DMS53 (cell line): ENCODE measurements around the gene SFSWAP.

Source experiments
- DNase-seq: peaks from one replicate; lab custom pipeline; 2025; lab: John Stamatoyannopoulos, UW

SFSWAP gene

DNA sequence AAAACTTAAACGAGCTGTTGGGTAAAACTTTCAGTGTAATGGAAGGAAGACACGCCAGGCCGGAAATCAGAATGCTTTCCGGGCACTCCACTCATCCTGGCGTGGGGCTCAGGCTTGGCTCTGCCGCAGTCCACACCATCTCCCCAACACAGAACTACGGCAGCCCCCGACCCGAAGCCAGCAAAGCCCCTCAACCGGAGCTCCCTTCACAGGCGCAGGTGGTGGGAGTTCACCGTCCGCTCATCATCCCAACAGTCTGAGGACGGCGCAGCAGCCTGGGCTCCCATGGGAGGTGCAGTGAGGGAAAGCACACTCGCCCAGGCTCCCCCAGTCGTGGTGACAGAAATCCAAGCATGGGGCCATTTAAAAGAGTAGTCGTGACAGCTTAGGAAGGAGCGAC is 106.4 kb downstream of the SFSWAP start:
- DNase-seq, result no peak

DNA sequence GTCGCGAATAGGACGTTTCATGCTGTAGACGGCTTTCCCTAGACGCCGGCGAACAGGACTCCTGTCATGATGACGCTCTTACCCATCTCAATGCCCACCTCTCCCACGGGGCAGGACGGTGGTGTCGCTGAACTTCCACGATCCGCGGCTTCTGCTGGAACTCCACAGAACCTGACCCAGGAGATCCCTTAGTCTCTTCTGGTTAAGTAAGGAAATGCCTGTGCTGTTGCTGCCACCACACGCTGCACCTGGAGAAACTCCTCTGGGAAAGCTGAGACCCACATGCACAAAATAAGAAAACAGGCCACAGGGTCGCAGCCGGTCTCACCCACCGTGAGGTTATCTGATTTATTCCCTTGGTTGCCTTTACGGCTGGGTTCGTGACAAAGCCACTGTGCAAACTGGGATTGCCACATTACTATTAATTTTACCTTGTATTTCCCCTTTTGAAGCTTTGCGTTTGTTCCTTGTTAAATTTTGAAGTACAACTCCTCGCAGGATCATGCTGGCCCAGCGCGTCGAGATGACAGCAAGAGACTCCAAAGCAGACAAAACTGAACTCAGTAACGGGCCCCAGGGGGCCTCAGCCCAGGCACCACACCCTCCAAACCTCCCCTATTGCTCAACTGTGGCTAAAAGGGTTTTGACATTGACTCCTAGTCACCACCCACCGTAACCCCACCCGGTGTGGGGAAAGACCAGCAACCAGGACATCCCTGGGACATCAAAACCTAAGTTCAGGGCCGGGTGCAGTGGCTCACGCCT is 108.1 kb downstream of the SFSWAP start:
- no peak for DNase-seq

DNA sequence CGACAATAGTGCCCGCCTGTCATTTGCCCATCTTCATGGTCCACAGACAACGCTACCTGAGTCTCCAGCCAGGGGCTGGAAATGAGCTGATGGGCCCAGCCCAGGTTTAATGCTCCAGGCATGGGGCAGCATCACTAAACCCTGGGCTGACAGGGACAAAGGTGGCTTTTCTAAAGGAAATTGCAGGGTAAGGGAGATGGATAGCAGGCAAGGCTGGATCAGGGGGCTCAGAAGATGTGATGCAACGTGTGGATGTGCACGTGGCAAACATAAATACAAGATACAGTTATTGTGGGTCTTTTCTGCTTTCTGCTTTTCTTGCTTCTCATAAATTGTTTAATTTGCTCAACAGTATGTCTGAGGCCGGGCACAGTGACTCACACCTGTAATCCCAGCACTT is 113.6 kb downstream of the SFSWAP start:
- peak; percentile 26 for DNase-seq

DNA sequence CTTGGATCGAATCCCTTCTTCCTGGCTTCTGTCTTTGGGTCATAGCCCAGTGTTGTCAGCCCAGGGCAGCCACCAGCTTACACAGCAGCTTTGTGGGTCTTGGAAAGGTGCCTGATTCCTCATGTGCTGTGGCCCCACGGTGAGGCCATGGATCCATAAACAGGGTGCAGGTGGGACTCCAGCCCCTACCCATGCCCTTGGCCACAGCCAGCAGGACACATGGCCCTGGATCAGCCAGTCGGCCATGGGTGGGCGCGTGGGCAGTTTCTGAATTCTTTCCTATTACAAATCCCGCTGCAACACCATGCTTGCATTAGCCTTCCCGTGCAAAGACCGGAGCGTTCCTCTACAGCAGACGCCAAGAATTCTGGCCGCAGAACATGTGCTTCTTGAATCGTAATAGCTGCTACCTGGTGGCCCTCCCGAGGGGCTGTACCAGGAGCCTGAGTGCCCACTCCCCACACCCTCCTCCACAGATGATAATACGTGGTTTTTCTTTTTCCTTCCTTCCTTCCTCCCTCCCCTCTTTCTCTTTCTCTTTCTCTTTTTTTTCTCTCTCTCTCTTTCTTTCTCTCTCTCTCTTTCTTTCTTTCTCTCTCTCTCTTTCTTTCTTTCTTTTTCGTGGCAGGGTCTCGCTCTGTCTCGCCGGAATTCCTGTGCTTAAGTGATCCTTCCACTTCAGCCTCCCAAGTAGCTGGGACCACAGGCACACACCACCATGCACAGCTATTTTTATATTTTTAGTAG is 114.4 kb downstream of the SFSWAP start:
- peak; percentile 25 for DNase-seq

DNA sequence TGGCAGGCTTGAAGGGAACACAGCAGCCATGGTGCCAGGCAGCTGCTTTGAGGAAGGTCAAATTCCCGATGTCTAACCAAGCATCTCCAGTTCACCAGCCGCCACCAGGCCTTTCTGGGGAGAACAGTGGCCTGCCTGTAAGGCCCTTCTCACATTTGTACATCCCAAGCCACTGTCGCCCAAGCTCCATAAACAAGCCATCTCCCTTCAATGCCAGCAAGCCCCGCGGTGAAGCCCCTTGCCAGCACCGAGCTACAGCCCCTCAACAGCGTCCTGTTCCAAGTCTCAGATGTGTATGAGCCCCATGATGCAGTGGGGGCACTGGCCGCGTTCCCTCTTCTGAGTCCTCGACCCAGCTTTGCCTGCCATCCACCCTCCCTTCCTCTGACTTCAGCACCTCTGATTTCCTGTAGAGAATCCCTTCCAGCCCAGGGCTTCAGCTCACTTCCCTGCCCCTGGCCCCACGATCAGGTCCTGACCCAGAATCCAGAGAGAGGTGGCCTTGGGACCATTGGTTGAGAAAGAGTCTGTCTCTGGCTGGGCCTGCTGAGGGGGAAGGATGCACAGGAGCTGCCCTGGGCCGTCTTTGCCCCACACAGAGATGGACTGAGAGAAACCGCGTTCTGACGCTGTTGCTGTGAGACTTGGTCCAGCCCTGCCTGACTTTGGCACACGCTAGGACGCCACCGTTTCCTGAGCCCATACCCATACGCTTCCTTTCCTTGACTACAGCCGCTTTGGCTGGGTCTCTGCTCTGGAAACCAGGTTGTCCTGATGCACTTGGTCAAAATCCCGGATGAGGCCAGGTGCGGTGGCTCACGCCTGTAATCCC is 115.4 kb downstream of the SFSWAP start:
- DNase-seq, result peak; percentile 43

DNA sequence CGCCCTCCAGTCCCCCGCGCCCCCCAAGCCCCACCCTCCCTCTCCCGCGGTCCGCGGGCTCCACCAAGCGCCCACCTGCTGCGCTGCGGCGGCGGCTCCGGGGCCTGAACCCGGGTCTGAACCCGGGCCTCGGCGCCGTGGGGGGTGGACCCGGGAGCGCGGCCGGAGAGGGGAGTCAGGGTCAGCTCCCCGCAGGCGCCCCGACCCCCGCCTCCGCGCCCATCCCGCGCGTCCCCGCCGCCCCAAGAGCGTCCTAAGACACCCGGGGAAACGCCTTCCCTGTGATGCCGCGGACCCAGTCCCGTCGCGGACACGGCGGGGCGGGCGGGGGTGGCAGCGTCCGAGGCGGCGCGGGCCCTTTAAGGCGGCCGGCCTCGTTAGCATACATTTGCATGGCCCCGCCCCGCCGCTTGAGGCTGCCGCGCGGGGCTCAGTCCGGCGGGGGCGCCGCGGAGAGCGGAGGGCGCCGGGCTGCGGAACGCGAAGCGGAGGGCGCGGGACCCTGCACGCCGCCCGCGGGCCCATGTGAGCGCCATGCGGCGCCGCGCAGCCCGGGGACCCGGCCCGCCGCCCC is 117.2 kb downstream of the SFSWAP start, which contains the start of gene MMP17:
TSS of gene MMP17 (plus strand) at position 433 of the 574 bp plus-strand sequence. CDS start at position 535, 102 bp downstream.
- DNase-seq, result peak; percentile 78

DNA sequence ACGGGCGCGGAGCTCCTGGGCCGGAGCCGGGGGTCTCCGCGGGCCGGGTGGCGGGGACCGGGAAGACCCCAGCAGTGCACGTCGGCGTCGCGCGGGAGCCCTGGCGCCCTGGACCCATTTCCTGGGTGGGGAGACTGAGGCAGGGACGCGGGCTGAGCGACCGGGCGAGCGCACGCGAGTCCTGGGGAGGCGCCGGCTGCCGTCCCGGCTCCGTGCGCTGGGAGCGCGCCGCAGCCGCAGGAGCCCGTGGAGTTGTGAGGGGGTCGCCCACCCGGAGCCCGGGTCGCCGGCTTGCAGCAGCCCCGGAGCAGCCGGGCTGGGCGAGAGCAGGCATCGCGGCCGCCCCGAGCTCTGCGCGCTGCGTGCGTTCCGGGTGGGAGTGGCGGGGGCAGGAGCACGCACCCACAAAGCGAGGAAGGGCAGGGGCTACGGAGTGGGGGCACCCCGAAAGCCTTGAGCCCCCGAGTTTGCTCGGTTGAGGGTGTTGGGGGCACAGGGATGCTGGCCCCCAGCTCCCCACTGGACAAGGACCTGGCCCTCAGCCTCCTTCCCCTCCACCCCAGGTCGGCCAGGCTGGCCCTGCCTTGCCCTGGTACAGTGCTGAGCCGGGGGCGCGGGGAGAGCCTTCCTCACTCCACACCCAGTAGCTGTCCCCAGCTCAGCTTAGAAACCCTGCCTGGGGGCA is 117.9 kb downstream of the SFSWAP start:
- DNase-seq, result peak; percentile 75

DNA sequence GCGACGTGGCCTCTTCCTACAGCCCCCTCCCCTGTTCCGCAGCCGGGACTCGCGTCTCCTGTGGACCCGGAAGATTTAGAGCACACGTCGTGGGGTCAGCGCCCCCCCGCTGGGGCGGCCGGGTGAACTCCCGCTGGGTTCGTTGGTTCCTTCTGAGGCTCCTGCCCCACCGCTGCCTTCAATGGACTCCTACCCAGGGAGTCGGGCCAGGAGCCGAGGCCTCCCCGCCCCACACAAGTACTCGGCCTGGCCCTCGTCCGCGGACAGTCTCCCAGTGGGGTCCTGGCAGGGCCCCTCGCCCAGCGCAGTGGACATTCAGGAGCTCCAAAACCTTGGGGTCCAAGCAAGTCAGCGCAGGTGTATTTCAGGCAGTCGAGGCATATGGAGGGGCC is 118.5 kb downstream of the SFSWAP start:
- peak; percentile 70 for DNase-seq

DNA sequence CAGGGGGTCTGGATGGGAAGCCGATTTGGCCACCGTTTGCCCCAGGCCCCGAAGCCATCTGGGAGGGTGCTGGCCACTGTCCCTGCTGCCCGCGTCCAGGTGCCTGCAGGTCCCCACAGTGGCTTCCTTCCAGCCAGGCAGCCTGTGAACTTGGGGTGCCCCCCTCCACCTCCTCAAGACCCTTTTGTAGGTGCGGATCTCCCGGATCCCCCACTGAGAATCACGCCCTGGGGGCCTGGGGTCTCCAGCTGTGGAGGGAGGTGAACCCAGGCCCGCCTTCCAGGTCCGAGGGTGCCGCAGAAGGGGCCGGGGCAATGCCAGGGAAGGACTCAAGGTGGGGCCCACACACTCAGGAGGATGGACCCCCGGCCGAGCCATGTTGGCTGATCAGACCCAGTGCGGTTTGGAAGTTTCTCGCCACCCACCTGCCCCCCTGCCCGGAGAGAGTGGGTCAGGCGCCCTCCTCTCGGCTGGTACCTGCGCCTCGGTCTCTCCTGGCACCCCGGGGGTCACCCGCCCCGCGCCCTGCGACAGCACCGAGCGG is 119.0 kb downstream of the SFSWAP start:
- DNase-seq, result peak; percentile 52

DNA sequence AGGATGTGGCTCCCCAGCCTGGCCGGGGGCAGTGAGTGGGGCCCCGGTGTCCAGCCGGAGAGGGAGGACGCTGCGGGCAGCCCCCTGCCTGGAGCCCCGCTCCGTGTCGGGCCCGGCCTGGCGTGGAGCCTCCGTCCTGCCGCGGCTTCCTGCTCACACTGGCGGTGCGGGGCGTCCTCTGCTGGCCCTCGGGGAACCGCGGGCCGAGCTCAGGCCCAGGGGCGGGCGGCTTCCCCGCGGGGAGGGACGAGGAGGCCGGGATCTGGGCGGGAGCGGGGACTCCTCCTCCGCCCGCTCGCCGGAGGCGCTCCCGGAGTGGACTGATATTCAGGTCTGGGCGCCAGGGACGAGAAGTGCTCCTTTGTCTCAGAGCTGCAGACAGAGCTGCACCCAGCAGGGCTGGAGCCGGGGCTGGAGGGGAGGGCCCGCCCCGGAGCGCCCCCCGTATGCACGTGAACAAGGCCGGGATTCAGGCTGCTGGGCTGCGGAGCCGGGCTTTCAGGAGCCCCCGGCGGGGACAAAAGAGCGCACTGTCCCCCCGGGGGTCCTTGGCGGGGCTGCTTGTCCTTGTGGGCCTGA is 119.5 kb downstream of the SFSWAP start:
- peak; percentile 97 for DNase-seq

DNA sequence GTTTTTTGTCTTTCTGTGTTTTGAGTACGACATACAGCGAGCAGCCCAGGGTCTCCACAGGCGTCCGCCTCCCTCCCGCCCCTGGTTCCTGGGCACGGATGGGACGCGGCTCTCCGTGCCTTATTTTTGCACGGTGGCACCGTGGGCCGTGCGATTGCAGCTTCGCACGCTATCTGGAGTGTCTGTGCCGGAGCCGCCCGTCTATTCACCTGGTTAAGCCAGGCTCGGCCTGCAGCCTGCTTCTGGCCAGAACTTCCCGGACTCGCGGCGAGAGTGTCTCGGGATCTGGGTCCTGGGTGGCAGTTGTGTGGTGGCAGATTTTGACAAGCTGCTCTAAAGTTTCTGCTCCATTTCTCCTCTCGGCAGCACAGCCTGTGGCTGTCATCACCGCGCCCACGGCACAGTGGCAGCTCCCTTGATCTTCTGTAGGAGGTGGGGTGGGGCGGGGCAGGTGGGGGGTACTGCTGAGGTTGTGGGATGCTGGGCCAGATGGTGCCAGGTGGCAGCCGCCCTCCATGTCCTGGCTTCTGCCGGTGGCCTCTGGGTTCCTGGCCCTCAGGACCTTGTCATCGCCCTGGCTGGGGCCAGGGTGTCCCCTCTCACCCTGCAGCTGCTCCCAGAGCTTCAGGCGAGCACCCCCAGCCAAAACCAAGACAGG is 120.2 kb downstream of the SFSWAP start:
- peak; percentile 94 for DNase-seq

DNA sequence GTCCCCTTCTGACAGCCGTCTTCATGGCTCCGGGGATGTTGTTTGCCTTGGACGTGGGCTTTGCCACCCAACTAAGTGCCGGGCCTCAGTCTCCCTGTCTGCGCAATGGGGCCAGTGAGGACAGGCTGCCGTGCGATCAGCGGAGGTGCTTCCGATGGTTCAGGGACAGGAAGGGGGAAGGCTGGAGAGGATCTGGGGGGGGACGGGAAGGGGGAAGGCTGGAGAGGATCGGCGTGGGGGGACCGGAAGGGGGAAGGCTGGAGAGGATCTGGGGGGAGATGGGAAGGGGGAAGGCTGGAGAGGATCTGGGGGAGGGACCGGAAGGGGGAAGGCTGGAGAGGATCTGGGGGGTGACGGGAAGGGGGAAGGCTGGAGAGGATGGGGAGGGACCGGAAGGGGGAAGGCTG is 120.7 kb downstream of the SFSWAP start:
- DNase-seq, result peak; percentile 85

DNA sequence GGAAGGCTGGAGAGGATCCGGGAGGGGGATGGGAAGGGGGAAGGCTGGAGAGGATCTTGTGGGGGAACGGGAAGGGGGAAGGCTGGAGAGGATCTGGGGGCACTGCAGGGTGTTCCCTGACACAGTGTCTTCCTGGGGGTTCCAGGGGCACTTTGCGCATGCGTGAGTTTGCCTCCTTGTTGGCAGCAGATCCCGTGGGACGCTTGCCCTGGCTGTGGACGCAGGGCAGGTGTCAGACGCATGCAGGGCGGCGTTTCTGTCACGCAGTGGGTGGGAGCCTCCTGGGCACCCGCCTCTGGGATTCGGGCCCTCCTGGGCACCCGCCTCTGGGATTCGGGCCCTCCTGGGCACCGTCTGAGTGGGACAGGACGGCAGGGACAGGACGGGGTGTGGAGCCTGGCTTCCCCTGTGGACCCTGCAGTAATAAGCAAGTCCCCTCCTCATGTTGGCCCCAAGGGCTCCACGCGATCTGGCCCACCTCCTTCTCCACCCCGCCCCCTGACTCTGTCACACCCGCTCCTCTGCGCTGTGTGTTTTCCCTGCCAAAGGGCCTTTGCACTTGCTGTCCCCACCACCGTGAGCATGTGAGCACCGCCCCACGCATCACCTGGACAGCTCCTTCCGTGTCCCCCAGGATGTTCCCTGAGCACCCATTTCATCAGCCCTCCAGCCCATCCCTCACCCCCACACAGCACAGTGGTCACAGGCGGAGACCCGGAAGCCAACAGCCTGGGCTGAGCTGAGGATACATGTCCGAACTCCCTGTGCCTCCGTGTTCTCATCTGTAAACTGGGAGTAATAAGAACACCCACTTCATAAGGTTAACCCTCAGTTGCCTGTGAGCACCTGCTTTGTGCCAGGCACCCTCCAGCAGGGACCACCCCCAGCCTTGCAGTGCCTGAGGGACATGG is 121.7 kb downstream of the SFSWAP start:
- peak; percentile 95 for DNase-seq

DNA sequence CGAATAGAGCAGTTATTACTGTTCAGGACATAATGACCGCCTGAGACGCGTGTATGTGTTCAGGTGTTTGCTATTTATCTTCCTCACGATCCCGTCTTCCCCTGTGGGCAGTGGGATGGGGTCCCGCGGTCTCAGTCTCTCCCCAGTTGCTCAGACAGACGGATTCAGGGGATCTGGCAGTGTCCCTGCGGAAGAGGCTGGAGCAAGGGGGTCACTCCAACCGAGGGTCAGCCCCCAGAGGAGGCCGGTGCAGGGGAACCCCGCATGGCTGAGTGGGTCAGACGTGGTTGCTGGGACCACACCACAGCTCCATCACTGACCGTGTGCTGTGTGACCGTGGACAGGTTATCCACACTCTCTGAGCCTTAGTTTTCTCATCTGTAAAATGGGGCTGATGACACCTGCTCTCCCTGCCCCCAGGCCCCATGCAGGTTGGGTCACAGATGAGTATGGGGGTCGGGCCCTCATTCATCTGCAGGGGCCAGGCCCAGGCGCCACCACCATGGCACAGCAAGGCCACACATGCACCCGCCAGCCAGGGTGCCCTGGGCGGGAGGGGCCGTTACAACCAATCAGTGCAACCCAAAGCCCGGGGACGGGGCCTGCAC is 122.5 kb downstream of the SFSWAP start:
- DNase-seq, result no peak

DNA sequence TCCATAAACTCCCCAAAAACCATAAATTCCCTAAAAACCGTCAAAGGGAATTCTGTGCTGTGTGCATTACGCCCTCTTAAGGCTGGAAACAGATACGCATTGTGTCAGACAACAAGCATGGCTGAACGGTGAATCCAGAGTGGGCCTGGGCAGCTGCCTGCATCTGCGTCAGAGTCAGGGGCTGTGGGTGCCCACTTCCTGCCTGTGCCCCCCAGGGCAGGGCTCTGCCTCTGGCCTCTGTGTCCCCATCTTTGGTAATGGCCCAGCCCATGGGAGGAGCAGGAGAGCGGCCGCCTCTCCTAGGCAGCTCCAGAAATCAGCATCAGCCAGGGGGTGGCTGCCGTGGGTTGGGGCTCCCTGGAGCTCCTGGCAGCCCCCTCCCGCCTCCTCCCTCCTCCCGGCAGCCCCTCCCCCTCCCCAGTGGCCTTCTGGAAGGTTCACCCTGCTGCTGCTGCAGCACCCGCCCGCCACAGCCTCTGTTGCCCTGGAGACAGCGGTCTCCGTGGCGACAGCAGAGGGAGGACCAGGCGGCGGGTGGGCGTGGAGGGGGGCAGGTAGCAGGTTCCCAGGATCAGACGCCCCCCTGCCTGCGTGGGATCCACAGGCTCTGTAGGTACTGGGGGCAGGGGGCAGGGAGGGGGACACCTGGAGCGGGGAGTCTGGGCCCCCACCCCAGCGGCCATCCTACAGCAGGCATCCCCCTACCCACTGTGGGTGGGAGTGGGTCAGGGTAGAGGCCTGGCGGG is 123.2 kb downstream of the SFSWAP start:
- DNase-seq, result peak; percentile 67

DNA sequence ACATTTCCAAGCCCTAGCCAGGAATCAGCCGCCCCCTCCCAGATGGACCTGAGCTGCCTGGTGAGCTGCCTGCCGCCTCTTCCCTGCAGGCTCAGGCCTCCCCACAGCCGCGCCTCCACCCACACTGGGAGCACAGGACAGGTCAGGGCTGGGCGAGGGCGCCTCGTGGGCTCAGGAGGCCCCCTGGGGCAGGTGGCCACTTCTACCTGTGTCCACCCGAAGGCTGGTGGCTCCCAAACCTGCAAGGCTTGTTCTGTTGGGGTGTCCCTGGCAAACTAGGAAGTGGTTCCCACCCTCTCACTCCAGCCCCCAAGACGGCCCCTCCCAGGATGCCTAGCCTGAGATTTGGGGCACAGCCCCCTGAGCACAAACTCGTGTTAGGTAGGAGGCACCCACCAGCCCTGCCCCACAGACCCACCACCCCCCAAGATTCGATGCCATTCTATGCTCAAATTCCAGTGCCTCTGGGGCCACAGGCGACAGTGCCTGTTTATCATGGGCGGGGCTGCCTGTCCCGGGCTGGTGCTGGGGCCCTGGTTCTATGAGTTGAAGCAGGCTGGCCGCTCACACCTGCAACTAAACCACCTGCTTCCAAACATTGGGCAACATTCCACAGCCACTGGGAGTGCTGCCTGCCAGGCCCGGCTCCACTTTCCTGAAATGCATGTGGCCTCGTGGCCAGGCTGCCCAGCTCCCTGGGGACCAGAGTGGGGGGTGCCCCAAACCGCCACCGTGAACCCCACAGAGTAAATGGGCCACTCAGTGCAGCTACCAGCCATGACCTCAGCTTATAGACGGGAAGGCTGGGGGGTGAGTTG is 124.1 kb downstream of the SFSWAP start:
- peak; percentile 58 for DNase-seq

DNA sequence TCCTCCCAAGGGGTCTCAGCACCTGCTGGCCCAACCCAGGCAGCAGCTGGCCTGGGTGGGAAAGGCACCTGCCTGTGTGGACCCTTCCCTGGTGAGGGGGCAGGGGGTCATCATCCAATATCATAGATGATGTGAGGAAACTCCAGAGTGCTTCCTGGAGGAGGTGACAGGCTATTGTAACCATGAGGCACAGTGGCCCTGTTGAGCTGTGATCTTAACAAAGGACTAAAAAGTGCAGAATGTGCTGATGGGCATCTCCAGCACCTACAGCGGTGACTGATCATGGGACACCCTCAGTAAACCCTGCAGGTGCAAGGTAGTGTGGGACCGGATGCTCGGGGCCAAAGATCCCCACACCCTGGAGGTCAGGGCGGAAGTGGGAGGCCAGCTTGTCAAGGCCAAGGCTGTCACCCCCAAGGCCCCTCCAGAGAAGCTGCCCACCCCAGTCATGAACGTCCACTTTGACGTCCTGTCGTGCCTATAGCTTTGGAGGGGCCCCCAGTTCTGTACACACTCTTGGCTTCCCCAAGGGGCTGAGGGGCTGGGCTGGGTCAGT is 124.8 kb downstream of the SFSWAP start:
- DNase-seq, result no peak
